KBM-7 (cell line): ENCODE results near the gene PNPLA4.

Experiments
- DNase-seq: peaks from one replicate; pipeline ENCODE4 v3.0.0-alpha.2; 2015
- in situ Hi-C: fragments of 300-500 bp; cut with MboI; formaldehyde crosslinking; loops from 2 replicates; pipeline ENCODE4 v1.14.3; 2020; ENCODE audit warnings: low sequenced_read_pairs, low pct_unique_long_range_greater_than_20kb, mixed read lengths

The PNPLA4 gene

GRCh38 chrX:7889680-7890079, 37.5 kb downstream of the PNPLA4 start:
- in situ Hi-C loops, result no loop called here
- no peak for DNase-seq

- no peak for DNase-seq
- in situ Hi-C loops, result no loop called here
These were observed 38.1 kb downstream of the PNPLA4 start for GRCh38 chrX:7889135-7889534.

GRCh38 chrX:7876957-7877356, 50.3 kb downstream of the PNPLA4 start:
- DNase-seq, result no peak
- in situ Hi-C loops, result no loop called here

- DNase-seq, result no peak
- in situ Hi-C loops, result no loop called here
These were observed 55.2 kb downstream of the PNPLA4 start for GRCh38 chrX:7872042-7872441.

GRCh38 chrX:7852166-7852565, 75.0 kb downstream of the PNPLA4 start:
- in situ Hi-C loops, result no loop called here
- no peak for DNase-seq
